Fibroblast of the aortic adventitia (primary cell): Measurements from ENCODE around the gene GDPGP1. TPM values are rescaled to one million over a fixed set of nuclear protein-coding genes. Genes with fewer than 3 reads are reported as not detected.
A peak's percentile ranks its signal among the peaks of the same experiment; 100 is the strongest.
"Not testable (repeated sequence)": the region's sequence is repeated elsewhere in the genome, so short reads cannot be mapped to it uniquely, and the experiment has no call there.

Experiments
- DNase-seq: peaks from one replicate; pipeline ENCODE4 v3.0.0-alpha.2; 2010; ENCODE audit warnings: low read depth
- H3K4me3 ChIP-seq: 2 replicates; pipeline ENCODE4 v1.5.1; 2011; ENCODE audit warnings: low read depth, mild to moderate bottlenecking, control low read depth, low read length, moderate library complexity
- CTCF ChIP-seq: IDR thresholded peaks from 2 replicates; pipeline ENCODE4 v1.5.1; 2011; ENCODE audit warnings: mild to moderate bottlenecking, low read length, control low read depth, inconsistent platforms; ENCODE audit not compliant: insufficient read depth
- total RNA-seq: library from RNA; depleted of rRNA; stranded (reverse); fragments of >200 nt; gene quantifications from 2 replicates; pipeline ENCODE4 v1.2.3, GENCODE V29; 2012; ENCODE audit warnings: low replicate concordance

GDPGP1 gene
- total RNA-seq, 1 donor = 9.6 TPM

GRCh38 chr15:90243943-90244639 lies 10.1 kb downstream of the GDPGP1 start:
- no peak for TF ChIP-seq CTCF
- H3K4me3 ChIP-seq = no peak overlapping the region
- DNase-seq = no peak

GRCh38 chr15:90248789-90249202 lies 14.8 kb downstream of the GDPGP1 start:
- no peak overlapping the region for H3K4me3 ChIP-seq

GRCh38 chr15:90249203-90249863 lies 15.3 kb downstream of the GDPGP1 start, which contains the start of gene TTLL13:
Gene TTLL13, plus strand, starts transcription at chr15:90249556. Its CDS starts 1,075 bp downstream, at chr15:90250631.
- no peak for TF ChIP-seq CTCF
- peak within 1 kb of the TSS; percentile 75 for H3K4me3 ChIP-seq
- DNase-seq = peak; percentile 73

More at GRCh38 chr15:90248789-90249202, 14.8 kb downstream of the GDPGP1 start:
- no peak for DNase-seq
- no peak for TF ChIP-seq CTCF

- DNase-seq = no peak
- TF ChIP-seq CTCF = no peak
- H3K4me3 ChIP-seq = no peak overlapping the region
Measured at GRCh38 chr15:90257776-90258175, 23.8 kb downstream of the GDPGP1 start.

GRCh38 chr15:90259524-90259923 lies 25.5 kb downstream of the GDPGP1 start:
- H3K4me3 ChIP-seq = no peak overlapping the region
- no peak for DNase-seq
- no peak for TF ChIP-seq CTCF

- not testable (repeated sequence) for H3K4me3 ChIP-seq, DNase-seq
Measured at GRCh38 chr15:90260731-90261130, 26.7 kb downstream of the GDPGP1 start.

- TF ChIP-seq CTCF = no peak
- DNase-seq = peak; percentile 54
- no peak overlapping the region for H3K4me3 ChIP-seq
Measured at GRCh38 chr15:90261811-90262210, 27.8 kb downstream of the GDPGP1 start.
